Eye (tissue), 1 donor: ENCODE measurements around the gene SERGEF.

Source experiments
- DNase-seq: peaks from one replicate; pipeline ENCODE4 v3.0.0-alpha.2; 2015

Gene SERGEF

GRCh38 chr11:17810041-17810440 lies 202.8 kb downstream of the SERGEF start:
- DNase-seq, result no peak

- peak; percentile 33 for DNase-seq
These were observed 205.8 kb downstream of the SERGEF start for GRCh38 chr11:17807034-17807433.

- no peak for DNase-seq
These were observed 207.0 kb downstream of the SERGEF start for GRCh38 chr11:17805873-17806272.

GRCh38 chr11:17805043-17805442 lies 207.8 kb downstream of the SERGEF start:
- DNase-seq, result no peak

- peak; percentile 22 for DNase-seq
These were observed 209.0 kb downstream of the SERGEF start for GRCh38 chr11:17803754-17804334.

- DNase-seq, result peak; percentile 28
These were observed 210.4 kb downstream of the SERGEF start for GRCh38 chr11:17802491-17802890.

GRCh38 chr11:17801166-17801565 lies 211.7 kb downstream of the SERGEF start:
- no peak for DNase-seq

- DNase-seq, result no peak
These were observed 213.7 kb downstream of the SERGEF start for GRCh38 chr11:17799147-17799546.

GRCh38 chr11:17798716-17799115 lies 214.1 kb downstream of the SERGEF start:
- no peak for DNase-seq

GRCh38 chr11:17798253-17798652 lies 214.6 kb downstream of the SERGEF start:
- no peak for DNase-seq

GRCh38 chr11:17796154-17796553 lies 216.7 kb downstream of the SERGEF start:
- DNase-seq, result no peak

- DNase-seq, result no peak
These were observed 217.9 kb downstream of the SERGEF start for GRCh38 chr11:17794981-17795380.

- DNase-seq, result no peak
These were observed 219.1 kb downstream of the SERGEF start for GRCh38 chr11:17793642-17794170.

GRCh38 chr11:17792161-17792560 lies 220.7 kb downstream of the SERGEF start:
- DNase-seq, result no peak

- no peak for DNase-seq
These were observed 221.7 kb downstream of the SERGEF start for GRCh38 chr11:17791144-17791543.

- no peak for DNase-seq
These were observed 222.4 kb downstream of the SERGEF start for GRCh38 chr11:17790453-17790852.

- DNase-seq, result no peak
These were observed 224.8 kb downstream of the SERGEF start for GRCh38 chr11:17788084-17788483.

GRCh38 chr11:17786824-17787525 lies 225.9 kb downstream of the SERGEF start:
- DNase-seq, result no peak

GRCh38 chr11:17783878-17784277 lies 229.0 kb downstream of the SERGEF start:
- DNase-seq, result no peak

- no peak for DNase-seq
These were observed 230.1 kb downstream of the SERGEF start for GRCh38 chr11:17782603-17783337.

GRCh38 chr11:17782145-17782544 lies 230.7 kb downstream of the SERGEF start:
- DNase-seq, result no peak

GRCh38 chr11:17781626-17782025 lies 231.2 kb downstream of the SERGEF start:
- DNase-seq, result no peak

GRCh38 chr11:17781221-17781620 lies 231.6 kb downstream of the SERGEF start:
- DNase-seq, result no peak

- no peak for DNase-seq
These were observed 232.2 kb downstream of the SERGEF start for GRCh38 chr11:17780668-17781067.
